CD4-positive, alpha-beta T cell treated with Interleukin-4 for 1 hour (primary cell): ENCODE measurements around the gene TNRC18.

Source experiments
- DNase-seq, 2 donors: peaks; one replicate each; pipeline ENCODE4 v3.0.0-alpha.2; 2020 to 2022

TNRC18 gene

GRCh38 chr7:5425507-5426225 lies 2.0 kb upstream of the TNRC18 start:
- DNase-seq = no peak

- DNase-seq = no peak
Measured at GRCh38 chr7:5424749-5425506, 1.3 kb upstream of the TNRC18 start.

DNA sequence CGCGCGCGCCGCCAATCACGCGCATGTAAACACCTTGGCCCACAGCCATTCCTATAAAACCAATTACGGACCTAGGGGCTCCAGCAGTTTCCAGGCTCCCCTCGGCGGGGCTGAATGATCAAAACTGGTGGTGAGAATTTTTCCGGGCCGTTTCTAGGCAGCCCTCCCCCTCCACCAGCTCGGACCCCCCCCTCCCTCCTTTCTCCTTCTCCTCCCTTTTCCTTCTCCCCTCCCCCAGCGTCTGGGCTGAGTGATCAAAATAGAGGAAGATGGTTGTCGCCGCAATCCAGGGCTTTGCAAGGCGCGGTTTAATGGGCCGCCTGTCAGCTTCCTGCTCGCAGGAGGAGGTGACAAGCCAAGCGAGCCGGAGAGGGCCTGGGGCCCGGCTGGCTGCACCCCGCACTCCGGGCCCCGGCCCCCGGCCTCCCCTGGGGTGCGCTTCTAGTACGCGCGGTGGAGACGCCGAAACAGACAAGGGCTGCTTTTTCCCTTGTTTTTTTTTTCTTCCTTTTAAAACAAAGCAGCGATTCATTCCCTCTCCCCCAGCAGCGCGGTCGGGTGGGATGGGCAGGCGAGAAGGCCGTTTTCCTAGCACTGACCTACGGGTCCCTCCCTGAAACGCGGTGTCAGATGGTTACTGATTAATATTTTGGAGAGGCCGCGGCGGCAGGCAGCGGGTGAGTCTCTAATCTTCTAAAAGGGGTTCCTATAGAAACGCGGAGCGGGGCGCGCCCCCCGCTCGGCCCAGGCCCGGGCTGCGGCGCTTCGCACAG lies 528 bp upstream of the TNRC18 start:
- DNase-seq = peak; percentile 62 to 88

DNA sequence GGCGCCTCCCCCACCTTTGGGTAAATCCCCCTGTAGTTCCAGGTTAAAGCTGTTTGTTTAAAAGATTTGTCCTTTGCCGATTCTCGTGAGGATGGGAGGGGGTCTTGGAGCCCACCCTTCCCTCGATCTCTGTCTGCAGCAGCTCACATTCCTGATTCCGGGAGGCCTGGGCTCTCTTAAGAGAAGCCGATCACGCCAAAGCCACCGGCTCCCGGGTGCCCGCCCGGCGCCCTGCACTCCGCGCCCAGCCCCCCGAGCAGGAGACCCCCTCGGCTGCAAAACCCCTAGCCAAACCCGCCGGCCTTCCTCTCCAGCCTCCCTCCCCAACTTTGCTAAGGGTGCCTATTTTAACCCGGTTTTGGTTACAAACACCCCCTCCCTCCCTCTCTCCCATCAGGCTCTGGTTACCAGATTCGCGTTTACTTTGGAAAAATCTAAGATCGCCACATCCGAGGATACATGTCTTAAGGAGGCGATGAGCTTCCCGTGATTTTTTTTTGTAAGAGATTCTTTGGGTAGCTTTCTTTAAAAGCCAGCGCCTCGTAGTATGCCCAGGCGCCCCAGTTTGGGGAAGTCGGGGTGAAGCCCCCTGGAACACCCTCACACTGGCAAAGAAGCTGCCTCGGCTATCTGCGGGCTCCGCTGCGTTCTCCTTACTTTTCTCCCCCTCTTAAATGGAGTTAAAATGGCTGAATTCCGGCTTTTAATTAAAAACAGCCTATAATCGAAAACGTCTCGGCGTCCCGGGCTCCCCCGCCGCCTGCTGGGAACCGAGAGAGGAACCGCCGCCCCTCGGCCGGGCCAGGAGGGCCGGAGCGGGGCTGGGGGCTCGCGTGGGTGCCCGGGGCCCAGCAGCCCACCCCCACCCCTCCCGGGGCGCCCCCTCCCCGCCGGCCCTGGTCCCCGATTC lies 983 bp downstream of the TNRC18 start:
- DNase-seq = no peak

- no peak for DNase-seq
Measured at GRCh38 chr7:5421714-5422395, 1.8 kb downstream of the TNRC18 start.

- DNase-seq = no peak
Measured at GRCh38 chr7:5420881-5421713, 2.5 kb downstream of the TNRC18 start.

DNA sequence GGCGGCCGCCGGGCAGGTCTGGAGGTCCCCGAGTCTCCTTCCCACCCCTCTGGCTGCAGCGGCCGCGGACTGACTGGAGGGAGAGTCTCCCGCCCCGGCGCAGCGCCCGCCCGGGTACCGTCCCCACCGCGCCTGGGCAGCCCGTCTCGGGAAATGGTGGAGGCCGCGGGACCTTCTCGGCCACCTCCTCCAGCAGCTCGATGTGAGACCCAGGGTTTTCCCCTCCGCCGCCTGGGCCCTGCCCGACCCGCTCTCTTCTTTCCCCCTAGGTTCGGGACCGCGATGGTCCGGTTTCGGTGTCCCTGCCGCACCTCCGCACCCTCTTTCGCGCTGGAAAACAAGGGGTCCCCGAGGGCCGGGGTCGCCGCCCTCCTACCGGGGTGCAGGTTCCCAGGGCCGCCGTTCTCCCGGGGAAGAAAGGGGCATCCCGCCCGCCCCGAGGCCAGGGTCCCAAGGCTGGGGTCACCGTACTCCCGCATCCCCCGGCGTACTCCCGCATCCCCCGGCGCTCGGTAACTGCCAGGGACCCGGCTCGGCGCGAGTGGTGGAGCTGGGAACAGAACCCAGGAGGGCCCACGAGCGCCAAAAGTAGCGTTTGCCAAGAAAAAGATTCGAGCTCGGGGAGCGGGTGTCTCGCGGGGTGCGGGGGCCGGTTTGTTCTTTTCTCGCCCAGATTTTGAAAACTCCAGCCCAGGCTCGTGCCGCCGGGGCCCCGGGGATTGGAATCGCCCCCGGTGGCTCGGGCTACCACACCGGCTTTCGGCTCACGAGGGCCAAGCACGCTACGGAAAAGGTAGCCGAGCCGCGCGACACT lies 3.4 kb downstream of the TNRC18 start:
- DNase-seq = no peak

DNA sequence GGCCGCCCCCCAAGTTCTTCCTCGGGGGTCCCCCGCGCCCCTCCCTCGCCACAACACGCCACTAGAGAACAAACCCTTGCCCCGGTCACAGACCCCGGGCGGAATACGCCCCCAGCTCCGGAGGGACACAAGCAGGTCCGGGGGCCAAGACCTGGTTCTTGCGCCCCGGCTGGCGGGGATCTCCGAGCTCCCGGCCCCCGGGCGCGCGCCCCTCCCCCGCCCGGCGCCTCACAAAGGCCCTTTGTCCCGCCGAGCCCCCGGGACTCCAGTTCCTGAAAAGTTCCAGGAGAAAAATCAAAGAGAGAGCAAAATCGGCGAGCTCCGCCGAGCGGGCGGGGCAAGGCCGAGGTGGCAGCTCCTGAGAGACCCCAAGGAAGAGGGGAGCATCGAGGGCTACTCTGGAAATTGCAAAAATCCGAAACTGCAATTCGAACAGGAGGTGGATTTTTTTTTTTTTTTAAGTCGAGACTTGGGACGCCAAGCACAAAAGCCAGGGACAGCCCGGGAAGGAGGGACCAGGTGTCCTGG lies 4.0 kb downstream of the TNRC18 start:
- no peak for DNase-seq

GRCh38 chr7:5418285-5418582 lies 5.4 kb downstream of the TNRC18 start:
- no peak for DNase-seq

DNA sequence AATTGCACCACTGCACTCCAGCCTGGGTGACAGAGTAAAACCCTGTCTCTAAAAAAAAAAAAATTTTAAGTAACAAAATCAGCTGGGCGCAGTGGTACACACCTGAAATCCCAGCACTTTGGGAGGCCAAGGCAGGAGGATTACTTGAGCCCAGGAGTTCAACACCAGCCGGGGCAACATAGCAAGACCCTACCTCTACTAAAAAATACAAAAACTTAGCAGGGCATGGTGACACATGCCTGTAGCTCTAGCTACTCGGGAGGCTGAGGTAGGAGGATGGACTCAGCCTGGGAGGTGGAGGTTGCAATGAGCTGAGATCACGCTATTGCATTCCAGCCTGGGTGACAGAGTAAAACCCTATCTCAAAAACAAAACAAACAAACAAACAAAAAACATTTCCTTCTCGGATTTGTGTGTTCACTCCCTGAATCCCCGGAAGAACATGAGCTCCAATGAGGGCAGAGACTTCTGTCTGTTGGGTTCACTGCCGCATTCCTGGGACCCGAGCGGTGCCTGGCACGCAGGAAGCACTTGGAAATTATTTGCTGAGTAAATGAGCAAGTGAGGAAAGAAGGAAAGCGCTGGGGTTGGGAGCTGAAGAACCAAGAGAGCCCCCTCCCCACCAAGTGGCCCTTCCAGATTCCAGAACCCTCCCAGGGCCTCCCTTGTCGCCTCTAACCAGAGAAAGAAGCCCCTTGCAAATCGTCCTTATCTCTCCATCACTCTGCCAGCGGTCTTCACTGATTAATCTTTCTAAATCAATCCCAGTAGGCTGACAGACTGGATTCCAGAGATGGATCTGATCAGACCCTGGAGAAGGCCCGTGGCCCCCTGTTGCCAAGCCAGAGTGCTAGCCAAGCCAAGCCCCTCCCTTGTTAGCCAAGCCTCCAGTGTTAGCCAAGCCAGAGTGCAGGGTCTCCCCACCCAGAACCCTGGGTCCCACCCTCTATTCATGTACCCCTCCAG lies 6.2 kb downstream of the TNRC18 start:
- no peak for DNase-seq

GRCh38 chr7:5414916-5415315 lies 8.7 kb downstream of the TNRC18 start:
- no peak for DNase-seq

DNA sequence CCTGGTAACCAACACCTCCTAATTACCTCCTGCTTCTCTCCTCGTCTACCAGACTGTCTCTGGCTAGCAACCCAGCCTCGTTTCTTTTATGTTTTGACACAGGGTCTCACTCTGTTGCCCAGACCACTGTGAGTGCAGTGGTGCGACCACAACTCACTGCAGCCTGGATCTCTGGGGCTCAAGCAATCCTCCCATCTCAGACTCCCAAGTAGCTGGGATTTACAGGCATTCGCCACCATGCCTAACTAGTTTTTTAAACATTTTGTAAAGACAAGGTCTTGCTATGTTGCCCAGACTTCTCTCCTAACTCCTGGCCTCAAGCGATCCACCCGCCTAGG lies 10.2 kb downstream of the TNRC18 start:
- no peak for DNase-seq

- DNase-seq = no peak
Measured at GRCh38 chr7:5408777-5409176, 14.9 kb downstream of the TNRC18 start.

- no peak for DNase-seq
Measured at GRCh38 chr7:5406957-5407945, 16.4 kb downstream of the TNRC18 start.

DNA sequence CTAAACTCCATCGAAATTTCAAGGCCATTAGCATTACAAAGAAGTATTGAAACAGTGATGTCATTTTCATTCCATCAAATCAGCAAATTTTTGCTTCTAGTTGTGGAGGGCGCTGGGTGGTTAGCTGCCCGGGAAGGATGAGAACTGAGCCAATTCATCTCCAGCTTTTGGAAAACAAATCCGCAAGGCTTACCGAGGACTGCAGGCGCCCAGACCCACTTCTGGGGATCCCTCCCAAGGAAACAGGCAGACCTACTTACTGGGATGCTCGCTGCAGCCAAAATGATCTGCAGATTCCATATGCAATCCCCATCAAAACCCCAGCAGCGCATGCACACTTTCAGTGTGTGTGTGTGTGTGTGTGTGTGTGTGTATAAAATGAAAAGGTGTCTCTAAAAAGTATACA lies 19.2 kb downstream of the TNRC18 start:
- no peak for DNase-seq

DNA sequence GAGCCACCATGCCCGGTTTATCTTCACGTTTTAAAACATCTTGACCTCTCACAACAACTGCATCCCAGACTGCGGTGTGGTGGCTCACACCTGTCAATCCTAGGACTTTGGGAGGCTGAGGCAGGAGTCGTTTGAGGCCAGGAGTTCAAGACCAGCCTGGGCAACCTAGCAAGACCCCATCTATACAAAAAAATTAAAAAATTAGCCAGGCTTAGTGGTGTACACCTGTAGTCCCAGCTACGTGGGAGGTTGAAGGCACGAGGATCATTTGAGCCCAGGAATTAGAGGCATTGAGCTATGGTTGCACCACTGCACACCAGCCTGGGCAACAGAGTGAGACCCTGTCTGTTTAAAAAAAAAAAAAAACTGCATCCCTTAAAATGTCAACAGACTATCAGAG lies 20.2 kb downstream of the TNRC18 start:
- DNase-seq = no peak

- DNase-seq = no peak
Measured at GRCh38 chr7:5397736-5398135, 25.9 kb downstream of the TNRC18 start.
